SK-N-SH (cell line): ENCODE data around the gene PLPPR2. TPM values are rescaled to one million over a fixed set of nuclear protein-coding genes. Genes with fewer than 3 reads are reported as not detected.

Experiments used
- CTCF ChIA-PET: fragments of 300-600, 350-600 bp; formaldehyde crosslinking; extraction: SDS; loops from one replicate; lab custom pipeline; 2021; lab: Yijun Ruan, JAX
- POLR2A ChIA-PET: fragments of 350-600 bp; sonication (Branson Sonifier 250); formaldehyde crosslinking; extraction: SDS; loops from one replicate; lab custom pipeline; 2020; ENCODE audit warnings: antibody characterized with exemption, inconsistent platforms; lab: Yijun Ruan, JAX
- DNase-seq: peaks from one replicate; pipeline ENCODE4 v3.0.0; 2012
- H2AFZ ChIP-seq: fragments of 200-600 bp; sonication (generic); 2 replicates; pipeline ENCODE4 v1.8.1; 2016; ENCODE audit warnings: antibody characterized with exemption, mild to moderate bottlenecking, low read depth
- H3F3A ChIP-seq: fragments of 200-600 bp; sonication (generic); replicated peaks from 2 replicates; pipeline ENCODE3; 2016; ENCODE audit warnings: antibody characterized with exemption, mild to moderate bottlenecking; ENCODE audit not compliant: insufficient read depth
- H3K27ac ChIP-seq, 2 experiments: fragments of 200-500 bp in 1 of 2; fragments of 200-600 bp in 1 of 2; sonication (Bioruptor generic) in 1 of 2; sonication (generic), shearing (Covaris generic) in 1 of 2; 2 replicates each; pipeline versions ENCODE4 v1.5.1 to v1.6.1; 2014 to 2016; ENCODE audit warnings: low read depth in 2 of 2, inconsistent platforms in 1 of 2, low read length in 1 of 2, mild to moderate bottlenecking in 1 of 2, mixed read lengths in 1 of 2
- H3K27me3 ChIP-seq: fragments of 200-600 bp; sonication (generic), shearing (Covaris generic); 2 replicates; pipeline ENCODE4 v1.6.1; 2016; ENCODE audit warnings: mixed run types; ENCODE audit not compliant: insufficient read depth
- H3K36me3 ChIP-seq, 2 experiments: fragments of 200-500 bp in 1 of 2; fragments of 200-600 bp in 1 of 2; sonication (Bioruptor generic) in 1 of 2; sonication (generic) in 1 of 2; replicated peaks in 1 of 2; 2 replicates each; pipeline versions ENCODE3 to v1.5.1; 2014 to 2016; ENCODE audit warnings: low read length in 1 of 2, mild to moderate bottlenecking in 1 of 2; ENCODE audit not compliant: insufficient read depth in 2 of 2, control insufficient read depth in 1 of 2
- H3K4me1 ChIP-seq, 2 experiments: fragments of 200-500 bp in 1 of 2; fragments of 200-600 bp in 1 of 2; sonication (Bioruptor generic) in 1 of 2; sonication (generic), shearing (Covaris generic) in 1 of 2; 2 replicates each; pipeline versions ENCODE4 v1.5.1 to v1.6.1; 2014 to 2016; ENCODE audit warnings: low read depth in 1 of 2, low read length in 1 of 2, mixed run types in 1 of 2; ENCODE audit not compliant: insufficient read depth in 2 of 2, control insufficient read depth in 1 of 2
- H3K4me2 ChIP-seq: fragments of 200-600 bp; sonication (generic), shearing (Covaris generic); 2 replicates; pipeline ENCODE4 v1.6.1; 2017; ENCODE audit warnings: mixed run types
- H3K4me3 ChIP-seq, 2 experiments: fragments of 200-500 bp in 1 of 2; fragments of 200-600 bp in 1 of 2; sonication (Bioruptor generic) in 1 of 2; sonication (generic), shearing (Covaris generic) in 1 of 2; 2 replicates each; pipeline versions ENCODE4 v1.5.1 to v1.8.1; 2014 to 2016; ENCODE audit warnings: low read depth in 2 of 2, inconsistent platforms in 1 of 2, low read length in 1 of 2, mild to moderate bottlenecking in 1 of 2, mixed read lengths in 1 of 2, moderate library complexity in 1 of 2
- H3K79me2 ChIP-seq: fragments of 200-600 bp; sonication (generic); 2 replicates; pipeline ENCODE4 v1.8.1; 2017; ENCODE audit warnings: mild to moderate bottlenecking; ENCODE audit not compliant: insufficient read depth
- H3K9ac ChIP-seq: fragments of 200-600 bp; sonication (generic); 2 replicates; pipeline ENCODE4 v1.6.1; 2017; ENCODE audit warnings: mixed run types
- H3K9me2 ChIP-seq: fragments of 200-600 bp; sonication (generic); 2 replicates; pipeline ENCODE4 v1.6.1; 2017; ENCODE audit warnings: mixed run types
- H3K9me3 ChIP-seq: fragments of 200-600 bp; sonication (generic); 2 replicates; pipeline ENCODE4 v1.6.1; 2017; ENCODE audit warnings: mixed run types, mild to moderate bottlenecking, moderate library complexity
- H4K20me1 ChIP-seq: fragments of 200-600 bp; sonication (generic); 2 replicates; pipeline ENCODE4 v1.6.1; 2017; ENCODE audit warnings: mild to moderate bottlenecking, mixed run types; ENCODE audit not compliant: insufficient read depth
- ELF1 ChIP-seq: IDR thresholded peaks from 2 replicates; pipeline ENCODE4 v1.4.0; 2012
- EZH2phosphoT487 ChIP-seq: fragments of 200-600 bp; sonication (generic); IDR thresholded peaks from 2 replicates; pipeline ENCODE4 v1.6.1; 2017; ENCODE audit warnings: low read depth, mixed run types, mild to moderate bottlenecking, antibody characterized with exemption, moderate library complexity, borderline replicate concordance
- FOSL2 ChIP-seq: IDR thresholded peaks from 2 replicates; pipeline ENCODE4 v1.4.0; 2012; ENCODE audit warnings: low read depth, mild to moderate bottlenecking, moderate library complexity, borderline replicate concordance
- IRF3 ChIP-seq: fragments of 150-350 bp; IDR thresholded peaks from 2 replicates; pipeline ENCODE4 v1.6.1; 2016; ENCODE audit warnings: mild to moderate bottlenecking, low read depth, low read length
- JUND ChIP-seq: IDR thresholded peaks from 2 replicates; pipeline ENCODE4 v1.4.0; 2012
- NFIC ChIP-seq: IDR thresholded peaks from 2 replicates; pipeline ENCODE4 v1.4.0; 2012; ENCODE audit warnings: borderline replicate concordance
- PBX3 ChIP-seq: IDR thresholded peaks from 2 replicates; pipeline ENCODE4; 2012
- TAF1 ChIP-seq: IDR thresholded peaks from 2 replicates; pipeline ENCODE4 v1.6.1; 2012; ENCODE audit warnings: low read depth, mild to moderate bottlenecking, low read length, moderate library complexity, borderline replicate concordance
- TEAD4 ChIP-seq: IDR thresholded peaks from 2 replicates; pipeline ENCODE4 v1.4.0; 2012; ENCODE audit warnings: mild to moderate bottlenecking, borderline replicate concordance; ENCODE audit not compliant: insufficient read depth
- USF1 ChIP-seq: IDR thresholded peaks from 2 replicates; pipeline ENCODE4 v1.4.0; 2012; ENCODE audit warnings: low read depth, borderline replicate concordance
- USF2 ChIP-seq: fragments of 150-350 bp; IDR thresholded peaks from 2 replicates; pipeline ENCODE4 v1.6.1; 2017; ENCODE audit warnings: antibody characterized with exemption, low read length, low read depth, borderline replicate concordance
- WGBS: methylation state at CpG from one replicate; pipeline ENCODE4 v1.1.6; 2017; ENCODE audit warnings: low lambda C conversion rate; 5-methylcytosine and 5-hydroxymethylcytosine counted together
- polyA plus RNA-seq, 3 experiments: library from polyadenylated mRNA; depleted of rRNA; stranded (reverse); fragments of >200 nt; gene quantifications; 2 replicates each; pipeline ENCODE4 v1.2.3, GENCODE V29; 2012

PLPPR2 gene
- polyA plus RNA-seq, 1 of the 3 experiments (the other 2 are of a cell fraction): 26.2 TPM

- no peak overlapping the region for H3K4me3 ChIP-seq
- peaks cover 23% of the 10 kb centered on the region for H3K79me2 ChIP-seq
- H3K36me3 ChIP-seq: no peaks in the 10 kb centered on the region
- H3K27me3 ChIP-seq: no peaks in the 10 kb centered on the region
- no peak for DNase-seq
- no peak overlapping the region for H3K9ac ChIP-seq
- TF ChIP-seq EZH2phosphoT487 (no peak), JUND (0 out of 2 replicates have a peak, but pooled peaks have one; percentile 66), IRF3 (no peak), NFIC (peak; percentile 75), ELF1 (peak; percentile 26; the same call in 1 of the 2 replicates), USF1 (peak; percentile 90), TAF1 (no peak), PBX3 (peak; percentile 45), FOSL2 (peak; percentile 72), USF2 (peak; percentile 63), TEAD4 (no peak)
- H3F3A ChIP-seq: peaks cover 33% of the 10 kb centered on the region
- ChIA-PET CTCF (interaction anchor here (0.6 to 5.9 kb wide), 13 partner anchors 9 to 105 kb away, joined by 3 to 66 read pairs (median 7); partner anchors contain the start of genes CCDC159, ELAVL3, ODAD3 and PRKCSH), POLR2A (interaction anchor here (0.6 to 1.2 kb wide), 4 partner anchors 83 to 752 kb away, joined by 3 to 4 read pairs (median 3); partner anchors contain the start of genes ECSIT and SLC44A2)
- H3K27ac ChIP-seq: peak overlapping the region; percentile 58 to 88
- H3K9me2 ChIP-seq: no peaks in the 10 kb centered on the region
- no peaks in the 10 kb centered on the region for H3K9me3 ChIP-seq
- H3K4me1 ChIP-seq: peaks cover 16 to 36% of the 10 kb centered on the region in 2 experiments
- H2AFZ ChIP-seq: peak overlapping the region; percentile 64
- peak overlapping the region; percentile 9 for H3K4me2 ChIP-seq
- H4K20me1 ChIP-seq: no peaks in the 10 kb centered on the region
Observed at GRCh38 chr19:11377237-11377636, 22.0 kb downstream of the PLPPR2 start.

GRCh38 chr19:11377756-11378155, 22.5 kb downstream of the PLPPR2 start:
- Histone ChIP-seq H3K9ac (0 out of 2 replicates have a peak overlapping the region, but pooled peaks have one; percentile 23), H3K9me3 (no peaks in the 10 kb centered on the region), H3F3A (peaks cover 33% of the 10 kb centered on the region), H2AFZ (no peak overlapping the region), H3K27ac (peak overlapping the region; percentile 58 to 88; a peak in 3 of 4 replicates), H3K4me3 (no peak overlapping the region; a peak in 1 of 4 replicates), H4K20me1 (no peaks in the 10 kb centered on the region), H3K9me2 (no peaks in the 10 kb centered on the region)
- CTCF ChIA-PET: interaction anchor here (0.7 to 5.9 kb wide), 15 partner anchors 9 to 105 kb away, joined by 3 to 66 read pairs (median 5); partner anchors contain the start of genes CCDC159, ELAVL3, ODAD3 and PRKCSH
- 53% methylated on average over 1 of the region's 3 CpGs for WGBS
- no peak for DNase-seq
- no peak for TF ChIP-seq JUND
- TF ChIP-seq, all 33 proteins: peak for 0
- peaks cover 23% of the 10 kb centered on the region for H3K79me2 ChIP-seq
- POLR2A ChIA-PET: interaction anchor here (0.8 to 1.2 kb wide), 3 partner anchors 84 to 151 kb away, joined by 3 to 4 read pairs (median 3); partner anchors contain the start of gene ECSIT
- H3K27me3 ChIP-seq: no peaks in the 10 kb centered on the region
- H3K4me1 ChIP-seq: peaks cover 16 to 36% of the 10 kb centered on the region in 2 experiments
- peak overlapping the region; percentile 66 for H3K4me2 ChIP-seq
- no peaks in the 10 kb centered on the region for H3K36me3 ChIP-seq
